ENCODE data around the gene UBA5. TPM values are rescaled to one million over a fixed set of nuclear protein-coding genes. Genes with fewer than 3 reads are reported as not detected.

Gene UBA5
- total and polyA plus RNA-seq, 2 experiments from 2014 or later: 46.3 to 58.3 TPM

GRCh38 chr3:132710311-132710710, 50.2 kb downstream of the UBA5 start:
- Histone ChIP-seq H3K79me2 (ENCODE audit: insufficient read depth) (peaks cover 2% of the 10 kb centered on the region; the same call in 1 of the 2 replicates), H2AFZ (no peak overlapping the region), H3K4me3 (no peak overlapping the region), H3K9me3 (ENCODE audit: low read depth) (no peaks in the 10 kb centered on the region), H3F3A (ENCODE audit: insufficient read depth) (no peaks in the 10 kb centered on the region), H4K20me1 (ENCODE audit: insufficient read depth) (no peaks in the 10 kb centered on the region), H3K27me3 (replicated peaks; ENCODE audit: insufficient read depth) (no peaks in the 10 kb centered on the region), H3K4me2 (ENCODE audit: unreplicated experiment) (no peak overlapping the region), H3K27ac (no peak overlapping the region), H3K4me1 (ENCODE audit: insufficient read depth) (no peaks in the 10 kb centered on the region), H3K36me3 (ENCODE audit: low read depth) (peaks cover 41% of the 10 kb centered on the region), H3K9me2 (ENCODE audit: insufficient read depth) (no peaks in the 10 kb centered on the region), H3K9ac (no peak overlapping the region)
- no peak for DNase-seq
- TF ChIP-seq EZH2phosphoT487 (IDR thresholded peaks at IDR 0.05; ENCODE audit: insufficient read depth, low read depth) (no peak), EZH2 (IDR thresholded peaks at IDR 0.05; ENCODE audit: insufficient read depth, poor library complexity, severe bottlenecking) (no peak)
- WGBS, 2 experiments (ENCODE audit: low coverage in 1 of 2, low lambda C conversion rate in 2 of 2, missing lambda C conversion rate in 2 of 2): 94 to 95% methylated on average over 6 of the region's 6 CpGs
- in situ Hi-C loops (cut with MboI): loop anchor here (25.0 kb wide), 1 partner anchor 902 kb away; no protein-coding TSS in a partner anchor

GRCh38 chr3:132713977-132714727, 54.0 kb downstream of the UBA5 start:
- Histone ChIP-seq H3K27ac (no peak overlapping the region), H3K9ac (no peak overlapping the region), H3K79me2 (ENCODE audit: insufficient read depth) (peaks cover 31% of the 10 kb centered on the region), H2AFZ (no peak overlapping the region), H3F3A (ENCODE audit: insufficient read depth) (no peaks in the 10 kb centered on the region), H3K36me3 (ENCODE audit: low read depth) (peaks cover 35% of the 10 kb centered on the region), H3K4me2 (ENCODE audit: unreplicated experiment) (no peak overlapping the region), H4K20me1 (ENCODE audit: insufficient read depth) (no peaks in the 10 kb centered on the region), H3K4me1 (ENCODE audit: insufficient read depth) (no peaks in the 10 kb centered on the region; the same call in 1 of the 2 replicates), H3K4me3 (no peak overlapping the region), H3K9me2 (ENCODE audit: insufficient read depth) (no peaks in the 10 kb centered on the region), H3K27me3 (replicated peaks; ENCODE audit: insufficient read depth) (no peaks in the 10 kb centered on the region), H3K9me3 (ENCODE audit: low read depth) (no peaks in the 10 kb centered on the region)
- TF ChIP-seq EZH2 (IDR thresholded peaks at IDR 0.05; ENCODE audit: insufficient read depth, poor library complexity, severe bottlenecking) (no peak), EZH2phosphoT487 (IDR thresholded peaks at IDR 0.05; ENCODE audit: insufficient read depth, low read depth) (no peak)
- DNase-seq: no peak
- in situ Hi-C loops (cut with MboI): loop anchor here (25.0 kb wide), 1 partner anchor 898 kb away; no protein-coding TSS in a partner anchor
- 90 to 91% methylated on average over 5 of the region's 5 CpGs for WGBS, 2 experiments (ENCODE audit: low coverage in 1 of 2, low lambda C conversion rate in 2 of 2, missing lambda C conversion rate in 2 of 2)

- H3K27ac ChIP-seq: no peak overlapping the region
- H3K9me3 ChIP-seq (ENCODE audit: low read depth): no peaks in the 10 kb centered on the region
- H3K9me2 ChIP-seq (ENCODE audit: insufficient read depth): no peaks in the 10 kb centered on the region
- H3K27me3 ChIP-seq (replicated peaks; ENCODE audit: insufficient read depth): no peaks in the 10 kb centered on the region
- H3K79me2 ChIP-seq (ENCODE audit: insufficient read depth): peaks cover 53% of the 10 kb centered on the region
- peaks cover 35% of the 10 kb centered on the region for H3K36me3 ChIP-seq (ENCODE audit: low read depth)
- no peak overlapping the region for H3K4me2 ChIP-seq (ENCODE audit: unreplicated experiment)
- no peak overlapping the region for H3K4me3 ChIP-seq
- H3F3A ChIP-seq (ENCODE audit: insufficient read depth): no peaks in the 10 kb centered on the region
- no peak for DNase-seq
- H2AFZ ChIP-seq: no peak overlapping the region
- no peak for TF ChIP-seq EZH2 (IDR thresholded peaks at IDR 0.05; ENCODE audit: insufficient read depth, poor library complexity, severe bottlenecking)
- TF ChIP-seq EZH2phosphoT487 (IDR thresholded peaks at IDR 0.05; ENCODE audit: insufficient read depth, low read depth): no peak
- 0 out of 2 replicates have a peak, but pooled peaks cover 4% of the 10 kb centered on the region for H4K20me1 ChIP-seq (ENCODE audit: insufficient read depth)
- peaks cover 14% of the 10 kb centered on the region; the same call in 1 of the 2 replicates for H3K4me1 ChIP-seq (ENCODE audit: insufficient read depth)
- no peak overlapping the region for H3K9ac ChIP-seq
- in situ Hi-C loops (cut with MboI): loop anchor here (25.0 kb wide), 1 partner anchor 896 kb away; no protein-coding TSS in a partner anchor
Measured at GRCh38 chr3:132716372-132716771, 56.2 kb downstream of the UBA5 start.

- no peak for TF ChIP-seq EZH2 (IDR thresholded peaks at IDR 0.05; ENCODE audit: insufficient read depth, poor library complexity, severe bottlenecking)
- no peak for TF ChIP-seq EZH2phosphoT487 (IDR thresholded peaks at IDR 0.05; ENCODE audit: insufficient read depth, low read depth)
- peak overlapping the region; percentile 82 for H3K4me3 ChIP-seq
- H3K27me3 ChIP-seq (replicated peaks; ENCODE audit: insufficient read depth): no peaks in the 10 kb centered on the region
- H3K9ac ChIP-seq: no peak overlapping the region
- H2AFZ ChIP-seq: no peak overlapping the region
- H3K4me2 ChIP-seq (ENCODE audit: unreplicated experiment): peak overlapping the region; percentile 78
- peaks cover 15% of the 10 kb centered on the region for H3F3A ChIP-seq (ENCODE audit: insufficient read depth)
- in situ Hi-C loops (cut with MboI): loop anchor here (25.0 kb wide), 1 partner anchor 892 kb away; no protein-coding TSS in a partner anchor
- 47 to 56% methylated on average over 6 of the region's 6 CpGs for WGBS, 2 experiments (ENCODE audit: low coverage in 1 of 2, low lambda C conversion rate in 2 of 2, missing lambda C conversion rate in 2 of 2)
- no peaks in the 10 kb centered on the region for H3K9me3 ChIP-seq (ENCODE audit: low read depth)
- H3K4me1 ChIP-seq (ENCODE audit: insufficient read depth): peaks cover 23% of the 10 kb centered on the region
- DNase-seq: peak; percentile 17
- H4K20me1 ChIP-seq (ENCODE audit: insufficient read depth): 0 out of 2 replicates have a peak, but pooled peaks cover 4% of the 10 kb centered on the region
- peaks cover 56% of the 10 kb centered on the region for H3K79me2 ChIP-seq (ENCODE audit: insufficient read depth)
- no peak overlapping the region for H3K27ac ChIP-seq
- peaks cover 15% of the 10 kb centered on the region for H3K36me3 ChIP-seq (ENCODE audit: low read depth)
- H3K9me2 ChIP-seq (ENCODE audit: insufficient read depth): no peaks in the 10 kb centered on the region
Measured at GRCh38 chr3:132720228-132720627, 60.1 kb downstream of the UBA5 start.
